H4 (cell line): ENCODE results near the gene SLC12A6. TPM values are rescaled to one million over a fixed set of nuclear protein-coding genes. Genes with fewer than 3 reads are reported as not detected.
A peak's percentile ranks its signal among the peaks of the same experiment; 100 is the strongest.
"Not testable (repeated sequence)": the region's sequence is repeated elsewhere in the genome, so short reads cannot be mapped to it uniquely, and the experiment has no call there.

Experiments
- DNase-seq: peaks from one replicate; pipeline ENCODE4 v3.0.0-alpha.2; 2015; ENCODE audit warnings: low spot score
- total RNA-seq: library from RNA; depleted of rRNA; stranded (reverse); fragments of >200 nt; shearing (Covaris generic); gene quantifications from 2 replicates; pipeline ENCODE4 v1.2.3, GENCODE V29; 2014

The SLC12A6 gene
- total RNA-seq, 1 experiment from 2014 or later: 3.4 TPM

GRCh38 chr15:34357653-34358052, 20.1 kb upstream of the SLC12A6 start:
- DNase-seq: no peak

- no peak for DNase-seq
These were observed 17.7 kb upstream of the SLC12A6 start for GRCh38 chr15:34355241-34355640.

DNA sequence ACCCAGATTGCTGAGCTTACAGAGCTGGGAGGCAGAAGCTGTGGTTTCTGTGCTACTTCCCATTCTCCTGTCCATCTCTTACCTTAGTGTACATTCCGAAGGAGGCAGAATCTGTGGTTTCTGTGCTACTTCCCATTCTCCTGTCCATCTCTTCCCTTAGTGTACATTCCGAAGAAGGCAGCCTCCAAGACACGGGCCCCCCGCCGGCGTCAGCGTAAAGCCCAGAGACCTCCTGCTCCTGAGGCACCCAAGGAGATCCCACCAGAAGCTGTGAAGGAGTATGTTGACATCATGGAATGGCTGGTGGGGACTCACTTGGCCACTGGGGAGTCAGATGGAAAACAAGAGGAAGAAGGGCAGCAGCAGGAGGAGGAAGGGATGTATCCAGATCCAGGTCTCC, 16.7 kb upstream of the SLC12A6 start:
- no peak for DNase-seq

DNA sequence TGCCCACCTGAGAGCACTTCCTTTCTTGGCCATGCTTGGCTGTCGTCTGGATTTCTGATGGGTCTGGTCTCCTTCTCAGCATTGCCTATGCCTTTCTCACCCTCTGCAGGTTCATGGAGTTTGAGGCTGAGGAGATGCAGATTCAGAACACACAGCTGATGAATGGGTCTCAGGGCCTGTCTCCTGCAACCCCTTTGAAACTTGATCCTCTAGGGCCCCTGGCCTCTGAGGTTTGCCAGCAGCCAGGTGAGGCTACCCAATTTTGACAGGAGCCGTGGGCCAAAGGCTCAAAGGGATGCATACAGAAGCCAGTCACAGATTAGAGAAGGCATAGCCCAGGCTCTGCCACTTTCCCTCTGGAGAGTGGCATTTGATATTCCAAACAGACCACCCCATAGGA, 16.0 kb upstream of the SLC12A6 start:
- no peak for DNase-seq

GRCh38 chr15:34352996-34353395, 15.4 kb upstream of the SLC12A6 start:
- not testable (repeated sequence) for DNase-seq

GRCh38 chr15:34349769-34350168, 12.2 kb upstream of the SLC12A6 start:
- DNase-seq: no peak

DNA sequence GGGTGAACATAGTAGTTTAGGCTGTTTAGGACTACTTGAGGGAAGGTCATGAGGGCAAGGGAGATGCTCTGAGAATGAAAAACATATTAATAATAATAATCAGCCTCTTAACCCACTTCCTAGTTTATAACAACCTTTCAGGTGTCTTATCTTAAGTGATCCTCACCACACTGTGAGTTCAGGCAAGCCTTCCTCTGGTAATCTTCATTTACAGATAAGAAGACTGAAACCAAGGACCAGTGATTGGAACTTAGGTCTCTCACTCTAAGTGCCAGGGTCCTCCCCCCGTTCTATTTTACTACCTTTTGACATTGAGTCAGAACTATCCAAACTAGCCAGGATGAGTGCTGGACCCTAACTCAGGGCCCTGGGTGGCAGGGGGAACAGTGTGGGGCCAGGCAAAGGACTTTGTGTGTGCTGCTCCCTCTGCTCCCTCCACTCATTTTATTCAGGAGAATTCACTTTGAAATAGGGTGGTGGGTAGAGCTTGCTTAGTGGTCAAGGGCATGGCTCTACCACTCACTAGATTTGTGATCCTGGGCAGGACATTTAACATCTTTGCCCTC, 11.2 kb upstream of the SLC12A6 start:
- no peak for DNase-seq

- DNase-seq: no peak
These were observed 10.5 kb upstream of the SLC12A6 start for GRCh38 chr15:34347951-34348638.

DNA sequence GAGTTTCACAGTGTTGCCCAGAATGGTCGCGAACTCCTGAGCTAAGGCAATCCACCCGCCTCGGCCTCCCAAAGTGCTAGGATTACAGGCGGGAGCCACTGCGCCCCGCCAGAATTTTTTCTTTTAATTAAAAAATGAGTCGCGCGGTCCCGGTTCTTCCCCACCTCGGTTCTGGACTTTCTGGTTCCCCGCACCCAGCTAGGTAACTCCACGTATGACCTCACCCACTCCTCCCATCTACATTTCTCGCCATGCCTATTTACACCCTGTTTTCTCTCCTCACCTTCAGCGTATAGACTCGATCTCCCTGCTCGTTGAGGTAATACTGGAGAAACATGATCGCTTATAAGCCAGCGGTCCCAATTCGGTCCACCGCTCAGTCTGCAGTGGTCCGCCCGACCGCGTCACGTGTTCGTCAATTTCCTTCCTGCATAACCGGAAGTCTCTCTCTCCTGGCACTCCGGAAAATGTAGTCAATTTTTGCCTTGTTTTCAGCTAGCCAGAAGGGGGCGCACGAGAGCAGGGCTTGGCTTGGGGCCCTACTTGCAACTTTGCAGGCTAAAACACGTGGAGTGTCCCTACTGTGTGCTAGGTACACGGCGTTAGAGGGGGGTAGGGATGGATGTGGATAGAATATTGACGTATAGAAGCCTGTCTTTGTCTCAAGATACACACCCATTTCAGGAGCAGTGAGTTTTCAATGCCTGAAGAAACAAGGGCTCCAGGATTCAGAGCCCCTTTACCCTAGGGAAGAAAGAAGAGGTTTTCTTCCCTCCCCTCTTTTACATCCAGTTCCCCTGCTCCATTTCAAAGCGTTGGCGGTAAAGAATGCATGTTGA, 5.4 kb upstream of the SLC12A6 start, which contains the start of the genes NOP10 and NUTM1:
TSS of gene NOP10 (minus strand) at position 400 of the 839 bp plus-strand sequence. CDS start at position 337, 63 bp downstream.
TSS of gene NUTM1 (plus strand) at position 579 of the 839 bp plus-strand sequence. CDS start 382 bp downstream, outside the sequence.
- DNase-seq: peak; percentile 90

GRCh38 chr15:34342213-34342736, 4.7 kb upstream of the SLC12A6 start:
- not testable (repeated sequence) for DNase-seq

GRCh38 chr15:34341381-34342212, 4.0 kb upstream of the SLC12A6 start:
- no peak for DNase-seq

- DNase-seq: no peak
These were observed 2.4 kb upstream of the SLC12A6 start for GRCh38 chr15:34339946-34340345.

GRCh38 chr15:34338347-34338746, 766 bp upstream of the SLC12A6 start:
- no peak for DNase-seq

DNA sequence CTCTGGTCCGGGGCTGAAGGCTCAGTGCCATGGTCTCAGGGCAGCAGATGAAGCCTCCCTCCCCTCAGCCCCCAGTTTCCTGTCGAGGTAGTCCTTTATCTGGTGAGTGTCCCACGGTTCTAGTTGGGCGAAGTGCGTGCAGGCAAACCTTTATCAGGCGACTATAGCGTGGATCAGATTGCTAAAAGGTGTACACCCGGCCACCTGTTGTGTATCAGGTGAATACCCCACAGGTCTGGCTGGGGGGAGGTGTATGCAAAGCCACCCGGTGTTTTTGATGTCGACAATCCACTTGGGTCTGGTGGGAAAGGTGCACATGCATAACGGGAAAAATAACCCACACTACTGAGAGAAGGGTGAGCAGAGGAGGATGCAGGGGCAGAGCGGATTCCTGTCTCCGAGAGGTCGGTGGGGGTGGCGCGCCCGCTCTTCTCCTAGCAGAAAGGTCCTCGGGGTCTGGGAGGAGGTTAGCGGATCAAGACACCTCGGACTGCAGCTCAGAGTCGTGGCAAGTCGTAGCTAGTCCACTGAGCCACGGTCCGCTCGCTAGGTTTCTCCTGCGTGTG, 507 bp downstream of the SLC12A6 start:
- no peak for DNase-seq

DNA sequence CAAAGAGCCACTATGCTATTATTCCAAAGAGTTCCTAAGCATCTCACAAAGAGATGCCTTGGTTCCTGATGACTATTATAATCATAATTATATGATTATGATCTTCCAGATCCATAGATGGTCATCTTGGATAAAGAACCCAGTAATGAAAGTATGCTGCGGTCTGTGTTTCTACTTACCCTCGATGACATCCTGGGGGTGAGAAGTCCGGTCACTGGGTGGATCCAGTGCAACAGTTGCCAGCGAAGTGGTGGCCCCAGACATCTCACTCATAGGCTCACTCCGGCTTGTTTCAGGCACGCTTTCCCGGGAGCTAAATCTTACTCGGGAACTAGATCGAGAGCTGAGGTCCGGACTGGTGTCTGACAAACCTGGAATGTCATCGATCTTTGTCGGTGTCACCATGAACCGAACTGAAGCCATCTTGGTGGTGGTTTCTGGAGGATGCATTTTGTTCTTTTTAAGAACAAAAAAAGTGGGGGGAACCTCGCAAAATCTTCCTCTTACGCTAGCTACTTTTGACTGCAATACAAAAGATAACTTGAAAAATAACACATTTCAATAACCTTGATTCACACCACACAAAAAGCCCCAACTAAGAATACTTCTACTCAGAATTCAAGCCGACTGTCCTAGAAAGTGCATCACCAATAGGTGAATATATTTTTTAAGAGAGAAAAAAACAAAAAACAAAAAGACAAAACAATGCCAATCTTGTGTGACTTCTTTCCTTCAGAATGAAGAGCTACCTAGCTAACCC, 1.2 kb downstream of the SLC12A6 start:
- no peak for DNase-seq

GRCh38 chr15:34335176-34336032, 2.2 kb downstream of the SLC12A6 start:
- DNase-seq: no peak

- DNase-seq: no peak
These were observed 2.9 kb downstream of the SLC12A6 start for GRCh38 chr15:34334672-34335071.

- no peak for DNase-seq
These were observed 4.9 kb downstream of the SLC12A6 start for GRCh38 chr15:34332553-34333120.

- DNase-seq: no peak
These were observed 5.8 kb downstream of the SLC12A6 start for GRCh38 chr15:34331809-34332208.
